Stimulated activated CD8-positive, alpha-beta memory T cell treated with anti-CD3 and anti-CD28 coated beads, Interleukin-4, amount 100 ng/mL, for 4 hours (primary cell): ENCODE measurements around the gene RAB29.

ENCODE experiments used
- DNase-seq, 2 donors: peaks; one replicate each; pipeline ENCODE4 v3.0.0-alpha.2; 2020; ENCODE audit warnings: low read depth in 2 of 2, low spot score in 1 of 2

Gene RAB29

DNA sequence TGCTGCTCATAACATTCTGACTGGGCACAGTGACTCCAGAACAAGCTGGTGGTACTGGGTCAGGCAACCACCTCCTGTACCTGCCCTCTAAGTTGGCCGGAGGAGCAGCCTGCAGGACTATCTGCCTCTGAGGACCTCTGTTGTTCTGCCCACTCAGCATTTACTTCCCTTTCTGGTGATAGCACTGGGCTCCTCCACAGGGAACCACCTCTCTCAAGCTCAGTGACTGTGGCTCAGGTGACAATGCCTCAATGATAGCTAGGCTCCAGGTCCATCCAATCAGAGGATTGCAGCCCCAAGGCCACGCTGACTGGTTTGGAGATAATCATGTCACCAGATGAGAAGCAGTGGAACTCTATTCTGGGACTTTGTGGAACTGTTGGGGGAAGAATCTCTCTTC is 21.9 kb upstream of the RAB29 start:
- DNase-seq, result no peak

- no peak for DNase-seq
These were observed 18.9 kb upstream of the RAB29 start for GRCh38 chr1:205794011-205794730.

DNA sequence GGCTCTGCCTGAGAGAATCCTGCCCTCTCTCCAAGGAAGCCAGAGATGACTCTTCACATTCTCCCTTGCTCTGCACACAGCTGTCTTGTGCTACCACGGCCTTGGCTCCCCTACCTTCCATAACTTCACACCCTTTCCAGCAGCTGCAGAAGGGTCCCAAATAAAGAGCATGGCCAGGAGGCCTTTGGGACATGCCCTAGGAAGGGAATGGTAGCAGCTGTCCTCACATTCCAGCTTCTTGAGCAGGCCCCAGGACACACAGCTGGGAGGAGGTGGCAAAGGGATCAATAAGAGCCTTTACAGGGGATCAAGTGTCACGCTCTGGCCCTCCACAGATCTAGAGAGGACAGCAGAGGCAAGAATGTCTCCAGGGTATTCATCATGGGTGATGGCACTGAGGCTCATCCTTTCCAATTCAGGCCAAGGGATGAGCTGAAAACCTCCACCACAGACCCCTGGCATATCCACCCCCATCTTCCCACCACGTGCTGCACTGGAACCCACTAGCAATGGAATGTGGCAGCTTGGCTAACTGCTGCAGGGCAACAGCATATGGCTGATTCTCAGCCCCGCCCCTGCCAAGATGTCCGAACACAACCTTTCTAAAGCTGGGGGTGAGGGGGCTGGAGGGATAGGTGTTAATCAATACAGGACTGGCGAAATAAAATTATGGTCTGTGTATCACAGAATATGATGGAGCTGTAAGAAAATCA is 17.8 kb upstream of the RAB29 start:
- no peak for DNase-seq

- no peak for DNase-seq
These were observed 17.2 kb upstream of the RAB29 start for GRCh38 chr1:205792481-205792881.

DNA sequence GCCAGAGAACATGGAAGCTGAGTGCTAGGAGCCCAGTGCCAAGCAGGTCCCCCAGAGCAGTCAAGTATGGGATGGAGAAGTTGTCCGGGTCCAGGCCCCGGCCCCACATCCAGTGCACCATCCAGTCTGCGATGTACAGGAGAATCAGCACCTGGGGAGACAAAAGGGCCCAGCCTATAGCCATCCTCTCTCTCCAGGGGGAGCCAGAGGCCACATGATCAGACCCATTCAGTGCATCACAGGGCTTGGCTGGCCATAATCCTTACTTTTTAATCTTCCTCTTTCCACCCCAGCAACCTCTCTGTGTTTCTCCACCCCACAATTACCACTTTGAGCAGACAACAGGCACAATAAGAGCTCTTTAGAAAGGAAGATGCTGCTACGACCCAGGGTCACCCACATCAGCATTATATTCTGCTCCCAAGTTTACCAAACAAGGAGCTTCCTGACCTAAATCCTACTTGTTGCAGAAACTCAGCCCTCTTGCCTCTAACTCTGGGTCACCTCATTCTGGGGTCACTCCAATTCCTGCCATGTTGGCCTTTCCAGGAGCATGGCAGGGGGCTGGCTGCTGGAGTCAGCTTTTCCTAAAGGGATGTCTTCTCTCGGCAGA is 16.4 kb upstream of the RAB29 start:
- DNase-seq, result peak in 1 of 2 donors; percentile 13

GRCh38 chr1:205787287-205787916 is 12.1 kb upstream of the RAB29 start:
- DNase-seq, result no peak

- no peak for DNase-seq
These were observed 11.3 kb upstream of the RAB29 start for GRCh38 chr1:205786601-205787000.

- no peak for DNase-seq
These were observed 10.2 kb upstream of the RAB29 start for GRCh38 chr1:205785446-205785845.

GRCh38 chr1:205783904-205784303 is 8.6 kb upstream of the RAB29 start:
- DNase-seq, result no peak

GRCh38 chr1:205783433-205783795 is 8.1 kb upstream of the RAB29 start:
- DNase-seq, result no peak

DNA sequence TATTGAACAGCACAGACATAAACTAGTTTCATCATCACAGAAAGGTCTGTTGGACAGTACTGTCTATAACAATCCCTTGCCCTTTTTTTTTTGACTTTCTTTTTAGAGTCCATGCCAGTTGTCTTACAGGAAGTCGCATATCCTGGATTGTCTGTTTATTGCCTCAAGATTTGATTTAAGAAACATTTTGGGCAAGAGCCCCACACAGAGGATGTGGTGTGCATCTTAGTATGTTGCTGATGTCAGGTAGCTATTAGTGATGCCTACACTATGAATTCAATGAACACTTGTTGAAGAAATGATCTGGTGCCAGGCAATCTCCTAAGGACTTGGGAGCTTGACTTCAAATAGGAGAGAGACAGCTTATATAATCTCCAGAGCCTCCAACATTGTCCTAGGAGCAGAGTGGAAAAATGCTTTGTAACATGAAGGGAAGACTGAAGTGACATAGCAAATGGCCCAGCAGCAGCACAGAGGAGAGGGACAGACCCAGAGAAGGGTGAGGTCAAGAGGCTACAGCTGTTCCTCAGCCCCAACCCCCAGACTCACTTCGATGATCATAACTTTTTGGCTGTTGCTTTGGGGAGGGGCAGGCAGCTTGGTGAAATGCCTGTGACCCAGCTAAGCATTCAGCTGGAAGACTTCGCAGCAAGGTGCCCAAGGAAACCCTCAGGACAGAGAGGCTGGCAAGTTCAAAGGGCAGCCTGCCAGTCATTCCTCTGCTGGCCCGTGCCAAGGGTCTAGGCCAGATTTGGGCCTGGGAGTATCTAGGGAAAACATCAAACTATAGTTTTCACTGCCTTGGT is 7.5 kb upstream of the RAB29 start:
- no peak for DNase-seq

DNA sequence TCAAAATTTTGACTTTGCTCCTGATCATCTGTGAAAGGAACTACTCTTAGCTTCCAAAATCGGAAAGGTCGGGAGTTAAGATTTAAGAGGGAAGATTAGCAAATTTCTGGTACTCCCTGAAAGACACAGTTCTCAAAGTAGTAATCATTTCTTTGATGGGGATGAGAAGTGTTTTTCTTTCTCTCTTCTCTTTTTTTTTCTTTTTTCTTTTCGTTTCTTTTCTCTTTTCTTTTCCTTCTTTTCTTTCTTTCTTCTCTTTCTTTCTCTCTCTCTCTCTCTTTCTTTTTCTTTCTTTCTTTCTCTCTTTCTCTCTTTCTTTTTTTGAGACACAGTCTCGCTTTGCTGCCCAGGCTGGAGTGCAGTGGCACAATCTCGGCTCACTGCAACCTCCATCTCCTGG is 5.1 kb upstream of the RAB29 start:
- no peak for DNase-seq

DNA sequence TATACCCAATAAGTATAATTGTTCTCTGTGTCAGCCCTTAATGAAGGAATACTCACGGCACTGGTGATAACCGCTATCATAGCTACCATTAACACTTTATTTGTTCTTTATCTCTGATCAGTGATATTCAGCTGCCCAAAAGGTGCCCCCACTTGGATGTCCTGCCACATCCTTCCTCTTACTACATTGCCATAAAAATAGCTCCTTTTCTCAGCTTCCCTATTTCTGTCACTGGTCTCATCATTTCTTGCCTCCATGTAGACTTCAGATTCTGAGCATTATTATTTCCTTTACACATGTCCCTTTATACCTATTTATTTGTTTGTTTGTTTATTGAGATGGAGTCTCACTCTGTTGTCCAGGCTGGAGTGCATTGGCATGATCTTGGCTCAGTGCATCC is 2.7 kb upstream of the RAB29 start:
- DNase-seq, result no peak

- DNase-seq, result no peak
These were observed 405 bp upstream of the RAB29 start for GRCh38 chr1:205775717-205776056.

- peak in 1 of 2 donors; percentile 17 for DNase-seq
These were observed 876 bp downstream of the RAB29 start for GRCh38 chr1:205774198-205775014.

GRCh38 chr1:205772607-205773032 is 2.7 kb downstream of the RAB29 start:
- no peak for DNase-seq

GRCh38 chr1:205770618-205771017 is 4.7 kb downstream of the RAB29 start:
- DNase-seq, result no peak

- no peak for DNase-seq
These were observed 5.5 kb downstream of the RAB29 start for GRCh38 chr1:205769641-205770365.

DNA sequence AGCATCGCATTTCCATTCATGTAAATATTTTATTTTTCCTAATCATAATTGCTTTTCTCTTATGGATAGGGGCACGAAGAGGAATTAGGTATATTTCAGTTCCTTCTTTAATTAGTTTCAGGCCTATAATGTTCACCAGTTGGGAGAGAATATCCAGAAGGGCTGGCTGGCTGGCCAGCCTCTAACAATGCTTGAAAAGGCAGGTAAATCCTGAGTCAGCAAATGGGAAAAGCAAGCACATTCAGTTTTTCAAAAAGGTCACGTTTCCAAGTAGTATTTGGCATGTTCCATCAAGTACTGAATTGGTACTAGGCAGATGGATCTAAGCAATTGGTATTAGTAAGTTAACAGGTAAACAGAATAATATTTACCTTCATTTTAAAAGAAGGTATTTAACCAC is 8.0 kb downstream of the RAB29 start:
- no peak for DNase-seq

DNA sequence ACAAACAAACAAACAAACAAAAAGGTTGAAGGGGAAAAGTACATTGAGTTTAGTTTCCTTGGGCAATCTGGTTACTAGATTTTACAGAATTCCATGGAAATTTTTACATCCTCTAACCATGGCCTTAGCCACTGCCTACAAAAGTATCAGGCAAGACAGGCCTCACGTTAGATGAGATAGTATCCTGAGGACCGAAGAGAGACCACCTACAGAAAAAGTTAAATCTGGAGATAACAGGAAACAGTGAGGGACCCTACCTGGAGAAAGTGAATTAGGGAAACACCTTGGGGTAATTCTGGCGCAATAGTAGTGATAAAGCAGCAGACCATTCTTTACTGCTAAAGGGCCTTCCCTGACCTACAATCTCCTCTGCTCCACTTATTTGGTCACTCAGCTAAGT is 8.7 kb downstream of the RAB29 start:
- DNase-seq, result no peak
